HCT116 (cell line): ENCODE results near the gene UPK3A.

Experiments
- CTCF ChIP-seq, 3 experiments: fragments of 200-600 bp in 1 of 3; sonication (generic) in 1 of 3; IDR thresholded peaks in 2 of 3; conservative IDR thresholded peaks in 1 of 3; 2 replicates each; pipeline ENCODE4 v1.5.1; 2012 to 2017; ENCODE audit warnings: low read depth in 2 of 3, low read length in 2 of 3, antibody characterized with exemption in 1 of 3, borderline replicate concordance in 1 of 3, control low read depth in 1 of 3, mild to moderate bottlenecking in 1 of 3, mixed read lengths in 1 of 3, mixed run types in 1 of 3, moderate library complexity in 1 of 3; ENCODE audit not compliant: insufficient read depth in 1 of 3
- EZH2 ChIP-seq: fragments of 200-600 bp; sonication (generic); IDR thresholded peaks from 2 replicates; pipeline ENCODE4 v1.6.1; 2017; ENCODE audit warnings: antibody characterized with exemption, mixed run types
- EZH2phosphoT487 ChIP-seq: fragments of 200-600 bp; IDR thresholded peaks from 2 replicates; pipeline ENCODE4 v1.6.1; 2018; ENCODE audit warnings: antibody characterized with exemption, borderline replicate concordance
- POLR2A ChIP-seq: IDR thresholded peaks from 2 replicates; pipeline ENCODE4 v1.7.0; 2011; ENCODE audit warnings: borderline replicate concordance; ENCODE audit not compliant: insufficient read depth, insufficient read length; ENCODE audit errors: extremely low read depth
- POLR2AphosphoS5 ChIP-seq: IDR thresholded peaks from 2 replicates; pipeline ENCODE4 v1.6.1; 2011; ENCODE audit warnings: mild to moderate bottlenecking, low read depth, low read length, moderate library complexity
- RAD21 ChIP-seq: IDR thresholded peaks from 2 replicates; pipeline ENCODE4 v1.6.1; 2012; ENCODE audit warnings: low read depth, mild to moderate bottlenecking
- SP1 ChIP-seq: IDR thresholded peaks from 2 replicates; pipeline ENCODE4 v1.6.1; 2012; ENCODE audit warnings: low read depth
- TCF7L2 ChIP-seq: IDR thresholded peaks from 2 replicates; pipeline ENCODE4 v1.7.0; 2011; ENCODE audit warnings: borderline replicate concordance, inconsistent platforms; ENCODE audit not compliant: insufficient read depth, insufficient read length; ENCODE audit errors: extremely low read depth
- TF ChIP-seq, protein P1 (sequence below): IDR thresholded peaks from 2 replicates; pipeline ENCODE4 v1.6.1; 2011; ENCODE audit warnings: mild to moderate bottlenecking, low read length, moderate library complexity; ENCODE audit not compliant: insufficient replicate concordance; ENCODE audit errors: extremely low read depth

DNA sequence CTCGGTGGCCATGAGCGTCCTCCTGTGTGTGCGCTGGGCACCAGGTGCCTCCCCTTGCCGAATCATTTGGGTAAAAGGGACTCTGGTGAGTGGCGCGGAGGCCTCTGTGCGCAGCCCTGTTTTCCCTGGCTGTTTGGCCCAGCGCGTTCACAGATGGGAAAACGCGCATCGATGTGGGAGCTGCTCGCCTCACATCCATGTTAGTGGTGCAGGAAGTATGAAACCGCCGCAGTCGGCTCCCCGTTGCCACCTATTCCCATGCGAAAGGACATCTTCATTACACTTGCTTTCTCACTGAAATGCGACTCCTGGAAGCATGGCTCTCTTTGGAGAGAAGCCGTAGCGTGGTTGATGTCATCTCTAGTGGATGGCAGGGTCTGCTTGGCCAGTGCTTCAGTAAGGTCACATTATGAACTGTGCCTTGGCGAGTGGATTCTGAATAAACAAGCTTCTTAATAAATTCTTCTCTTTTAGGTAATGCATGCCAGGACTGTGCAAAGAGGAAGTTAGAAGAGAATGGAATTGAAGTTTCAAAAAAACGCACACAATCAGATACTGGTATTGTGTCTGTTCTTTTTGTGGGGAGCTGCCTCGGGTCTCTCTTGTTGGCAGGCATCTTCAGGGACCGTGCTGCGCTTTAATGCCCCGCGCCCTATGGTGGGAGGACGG lies 51.2 kb downstream of the UPK3A start:
- TF ChIP-seq CTCF (IDR thresholded peaks at IDR 0.05 in 2 of 3, conservative IDR thresholded peaks at IDR 0.05 in 1 of 3; ENCODE audit: borderline replicate concordance in 1 of 3, insufficient read depth in 1 of 3, low read depth in 2 of 3, low read length in 2 of 3) (no peak), SP1 (no peak), EZH2phosphoT487 (no peak), POLR2AphosphoS5 (no peak), TCF7L2 (no peak), POLR2A (no peak), EZH2 (no peak), RAD21 (no peak)
- TF ChIP-seq, protein P1, sequence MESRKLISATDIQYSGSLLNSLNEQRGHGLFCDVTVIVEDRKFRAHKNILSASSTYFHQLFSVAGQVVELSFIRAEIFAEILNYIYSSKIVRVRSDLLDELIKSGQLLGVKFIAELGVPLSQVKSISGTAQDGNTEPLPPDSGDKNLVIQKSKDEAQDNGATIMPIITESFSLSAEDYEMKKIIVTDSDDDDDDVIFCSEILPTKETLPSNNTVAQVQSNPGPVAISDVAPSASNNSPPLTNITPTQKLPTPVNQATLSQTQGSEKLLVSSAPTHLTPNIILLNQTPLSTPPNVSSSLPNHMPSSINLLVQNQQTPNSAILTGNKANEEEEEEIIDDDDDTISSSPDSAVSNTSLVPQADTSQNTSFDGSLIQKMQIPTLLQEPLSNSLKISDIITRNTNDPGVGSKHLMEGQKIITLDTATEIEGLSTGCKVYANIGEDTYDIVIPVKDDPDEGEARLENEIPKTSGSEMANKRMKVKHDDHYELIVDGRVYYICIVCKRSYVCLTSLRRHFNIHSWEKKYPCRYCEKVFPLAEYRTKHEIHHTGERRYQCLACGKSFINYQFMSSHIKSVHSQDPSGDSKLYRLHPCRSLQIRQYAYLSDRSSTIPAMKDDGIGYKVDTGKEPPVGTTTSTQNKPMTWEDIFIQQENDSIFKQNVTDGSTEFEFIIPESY = no peak
